Peyer's patch (tissue), 4 donors: Measurements from ENCODE around the gene SEC24B.

Experiments
- CTCF ChIP-seq, 6 experiments: fragments of 450-650 bp in 4 of 6; fragments of 200-600 bp in 2 of 6; sonication (generic) in 1 of 6; IDR thresholded peaks; one replicate each; pipeline ENCODE4 v1.5.1; 2017 to 2019; ENCODE audit warnings: antibody characterized with exemption in 6 of 6, mild to moderate bottlenecking in 3 of 6, moderate library complexity in 1 of 6
- POLR2A ChIP-seq, 2 donors: fragments of 450-650 bp; IDR thresholded peaks; one replicate each; pipeline ENCODE4 v1.5.1; 2017; ENCODE audit warnings: antibody characterized with exemption in 2 of 2, mild to moderate bottlenecking in 2 of 2, moderate library complexity in 2 of 2

- TF ChIP-seq CTCF (IDR thresholded peaks at IDR 0.05) (no peak), POLR2A (IDR thresholded peaks at IDR 0.05) (no peak)
Measured at GRCh38 chr4:109495514-109495913, 61.9 kb downstream of the SEC24B start.
